GM12801 (cell line): ENCODE results near the gene ACSM3.

Experiments used
- TF ChIP-seq, protein P1 (sequence below): IDR thresholded peaks from one replicate; pipeline ENCODE4 v1.5.1; 2011; ENCODE audit warnings: control low read depth; ENCODE audit not compliant: insufficient read length; ENCODE audit errors: extremely low read depth

The ACSM3 gene

DNA sequence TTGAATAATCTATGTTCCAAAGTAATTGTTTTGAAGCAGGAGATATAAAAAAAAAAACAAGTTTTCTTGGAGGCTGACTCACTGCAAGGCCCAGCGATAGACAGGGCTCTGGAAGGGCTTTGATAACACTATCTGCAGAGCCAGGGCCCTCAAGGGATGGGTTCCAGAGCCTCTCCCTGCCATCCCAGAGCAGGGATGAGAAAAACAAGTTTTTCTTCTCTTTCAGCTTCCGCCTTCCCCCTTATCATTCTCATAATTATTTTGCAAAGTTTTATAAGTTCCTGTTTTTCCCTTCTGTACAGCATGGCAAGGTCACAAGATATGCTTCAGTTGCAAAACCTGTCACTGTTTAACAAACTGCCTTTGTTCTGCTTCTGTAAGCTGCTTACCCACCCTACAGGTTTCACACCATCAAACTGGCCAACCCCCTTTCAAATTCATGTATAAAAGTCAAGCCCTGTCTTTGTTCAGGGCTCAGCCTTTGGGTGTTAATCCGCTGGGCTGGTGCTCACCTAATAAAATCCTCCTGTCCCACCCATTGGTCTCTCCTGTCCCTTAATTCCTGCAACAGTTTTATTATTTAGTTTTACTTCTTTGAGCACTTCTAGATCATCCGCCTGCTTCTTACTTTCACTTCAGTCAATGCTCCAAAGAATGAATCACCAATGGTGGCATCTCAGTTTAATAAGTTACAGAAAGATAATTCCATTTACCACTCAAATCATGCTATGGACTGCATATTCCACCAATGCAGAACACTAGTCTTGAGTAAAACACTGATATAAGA, 16.6 kb upstream of the ACSM3 start:
- TF ChIP-seq, protein P1, sequence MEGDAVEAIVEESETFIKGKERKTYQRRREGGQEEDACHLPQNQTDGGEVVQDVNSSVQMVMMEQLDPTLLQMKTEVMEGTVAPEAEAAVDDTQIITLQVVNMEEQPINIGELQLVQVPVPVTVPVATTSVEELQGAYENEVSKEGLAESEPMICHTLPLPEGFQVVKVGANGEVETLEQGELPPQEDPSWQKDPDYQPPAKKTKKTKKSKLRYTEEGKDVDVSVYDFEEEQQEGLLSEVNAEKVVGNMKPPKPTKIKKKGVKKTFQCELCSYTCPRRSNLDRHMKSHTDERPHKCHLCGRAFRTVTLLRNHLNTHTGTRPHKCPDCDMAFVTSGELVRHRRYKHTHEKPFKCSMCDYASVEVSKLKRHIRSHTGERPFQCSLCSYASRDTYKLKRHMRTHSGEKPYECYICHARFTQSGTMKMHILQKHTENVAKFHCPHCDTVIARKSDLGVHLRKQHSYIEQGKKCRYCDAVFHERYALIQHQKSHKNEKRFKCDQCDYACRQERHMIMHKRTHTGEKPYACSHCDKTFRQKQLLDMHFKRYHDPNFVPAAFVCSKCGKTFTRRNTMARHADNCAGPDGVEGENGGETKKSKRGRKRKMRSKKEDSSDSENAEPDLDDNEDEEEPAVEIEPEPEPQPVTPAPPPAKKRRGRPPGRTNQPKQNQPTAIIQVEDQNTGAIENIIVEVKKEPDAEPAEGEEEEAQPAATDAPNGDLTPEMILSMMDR, result no peak

DNA sequence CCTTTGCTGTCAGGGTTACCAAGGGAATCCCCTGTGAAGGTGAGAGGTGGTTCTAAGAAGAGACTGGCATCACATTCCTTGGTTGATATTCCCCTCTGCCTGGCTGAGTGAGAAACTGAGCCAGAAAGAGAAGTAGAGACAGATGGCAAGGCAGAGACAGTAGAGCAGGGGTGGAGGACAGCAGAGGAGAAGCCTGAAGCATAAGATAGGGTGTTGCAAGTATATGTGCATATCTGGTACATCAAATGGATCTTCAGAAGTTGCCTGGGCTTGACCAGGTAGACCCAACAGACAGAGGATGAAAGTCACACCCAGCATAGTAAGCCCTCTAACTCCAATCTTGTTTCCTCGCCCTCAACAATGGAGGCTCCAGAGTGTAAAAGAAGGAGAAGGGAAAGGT, 14.3 kb upstream of the ACSM3 start:
- TF ChIP-seq, protein P1, result no peak

DNA sequence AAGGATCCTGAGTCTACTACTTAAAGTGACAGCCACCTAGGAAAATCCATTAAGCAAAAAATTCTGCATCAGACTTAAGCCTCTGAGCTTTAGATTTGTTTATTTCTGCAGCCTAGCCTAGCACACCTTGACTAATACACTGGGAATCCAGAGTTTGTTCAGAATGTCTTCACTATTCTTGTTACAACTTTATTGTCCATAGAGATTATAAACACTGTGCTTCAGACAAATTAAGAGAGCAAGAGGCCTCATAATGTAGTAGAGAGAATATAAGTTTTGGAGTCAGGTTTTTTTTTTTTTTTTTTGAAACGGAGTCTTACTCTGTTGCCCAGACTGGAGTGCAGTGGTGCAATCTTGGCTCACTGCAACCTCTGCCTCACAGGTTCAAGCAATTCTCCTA, 13.3 kb upstream of the ACSM3 start:
- TF ChIP-seq, protein P1, result no peak

DNA sequence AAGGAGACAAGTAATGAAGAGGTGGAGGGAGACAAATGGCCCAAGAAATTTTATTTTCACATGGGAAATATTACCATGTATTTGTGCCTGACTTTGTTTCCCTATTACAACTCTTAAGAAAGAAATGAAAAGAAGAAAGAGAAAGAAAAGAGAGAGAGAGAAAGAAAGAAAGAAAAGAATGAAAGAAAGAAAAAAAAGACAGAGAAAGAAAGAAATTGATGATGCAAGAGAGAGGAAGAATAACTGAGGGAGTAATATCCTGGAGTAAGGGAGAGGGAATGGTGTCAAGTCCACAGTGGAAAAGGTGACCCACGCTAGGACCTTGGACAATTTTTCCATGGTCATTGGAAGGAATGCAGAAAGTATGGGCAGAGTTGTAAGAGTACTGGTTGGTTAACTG, 10.1 kb upstream of the ACSM3 start:
- TF ChIP-seq, protein P1, result no peak

DNA sequence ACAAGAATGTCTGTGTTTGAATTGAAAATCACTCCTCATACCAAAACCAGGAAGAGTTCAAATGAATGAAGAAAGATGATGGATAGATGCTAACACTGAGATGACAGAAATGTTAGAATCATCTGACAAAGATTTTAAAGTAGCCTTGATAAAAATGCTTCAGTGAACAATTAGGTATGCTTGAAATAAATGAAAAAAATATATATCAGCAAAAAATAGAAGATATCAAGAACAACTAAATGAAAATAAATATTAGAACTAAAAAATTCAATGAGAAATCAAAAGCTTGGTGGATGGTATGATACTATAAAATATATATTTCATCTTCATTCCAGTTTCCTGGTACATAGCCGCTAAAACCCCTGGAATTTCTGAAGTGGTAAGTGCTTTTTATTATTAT, 8.6 kb upstream of the ACSM3 start:
- TF ChIP-seq, protein P1, result no peak

DNA sequence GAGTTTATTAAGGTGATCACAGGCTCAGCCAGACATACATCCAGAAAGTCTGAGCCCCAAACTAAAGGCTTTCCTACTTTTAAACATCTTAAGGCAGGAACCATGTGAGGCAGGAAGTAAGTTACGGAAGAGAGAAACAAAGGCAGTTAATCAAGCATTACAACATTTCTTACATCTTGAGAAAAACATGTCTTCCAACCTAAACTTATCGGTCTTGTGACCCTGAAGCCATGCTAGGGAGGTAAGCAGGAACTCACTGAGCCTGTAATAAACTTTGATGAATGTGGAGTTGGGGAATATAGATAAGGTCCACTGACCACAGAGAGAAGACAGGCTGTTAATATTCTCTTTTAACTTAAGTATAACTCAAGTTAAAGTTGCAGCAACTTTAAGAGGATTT, 3.5 kb upstream of the ACSM3 start:
- TF ChIP-seq, protein P1, result no peak

DNA sequence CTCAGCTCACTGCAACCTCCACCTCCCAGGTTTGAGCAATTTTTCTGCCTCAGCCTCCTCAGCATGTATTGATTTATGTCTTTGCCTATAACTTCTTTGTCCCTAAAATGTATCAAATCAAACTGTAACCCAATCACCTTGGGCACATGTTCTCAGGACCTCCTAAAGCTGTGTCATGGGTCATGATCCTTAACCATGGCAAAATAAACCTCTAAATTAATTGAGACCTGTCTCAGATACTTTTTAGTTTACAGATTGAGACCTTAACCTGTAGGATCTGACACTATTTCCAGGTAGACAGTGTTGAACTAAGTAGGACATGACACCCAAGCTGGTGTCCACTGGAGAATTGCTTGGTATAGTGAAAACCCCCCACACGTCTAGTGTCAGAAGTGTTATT, 2.6 kb upstream of the ACSM3 start:
- TF ChIP-seq, protein P1, result no peak
